HepG2 (cell line): ENCODE results near the gene NCKIPSD. TPM values are rescaled to one million over a fixed set of nuclear protein-coding genes. Genes with fewer than 3 reads are reported as not detected.

Experiments
- GTF3A ChIP-seq: sonication (generic); formaldehyde crosslinking; conservative IDR thresholded peaks from 2 replicates; pipeline ENCODE4 v1.4.0; 2020; ENCODE audit warnings: mild to moderate bottlenecking, missing genetic modification reagents
- MED1 ChIP-seq: sonication (generic); formaldehyde crosslinking; IDR thresholded peaks from 2 replicates; pipeline ENCODE4 v1.4.0; 2020; ENCODE audit warnings: missing genetic modification reagents
- MLX ChIP-seq: IDR thresholded peaks from 2 replicates; pipeline ENCODE4 v1.6.1; 2016
- NCOA5 ChIP-seq: sonication (generic); formaldehyde crosslinking; IDR thresholded peaks from 2 replicates; pipeline ENCODE4 v1.4.0; 2020; ENCODE audit warnings: missing genetic modification reagents
- RFX3 ChIP-seq: IDR thresholded peaks from 2 replicates; pipeline ENCODE4 v1.6.1; 2016; ENCODE audit warnings: missing biosample characterization, missing genetic modification reagents
- UBTF ChIP-seq: sonication (generic); formaldehyde crosslinking; IDR thresholded peaks from 2 replicates; pipeline ENCODE4 v1.4.0; 2020; ENCODE audit warnings: mild to moderate bottlenecking, missing genetic modification reagents
- ZBTB20 ChIP-seq: sonication (generic); formaldehyde crosslinking; IDR thresholded peaks from 2 replicates; pipeline ENCODE4 v1.8.1; 2023; ENCODE audit warnings: missing genetic modification reagents, low read depth, mild to moderate bottlenecking, borderline replicate concordance
- ZBTB40 ChIP-seq, 2 experiments: fragments of 450-650 bp in 1 of 2; sonication (generic) in 1 of 2; formaldehyde crosslinking in 1 of 2; IDR thresholded peaks; 2 replicates each; pipeline versions ENCODE4 v1.6.1 to v1.8.0; 2016 to 2022; ENCODE audit warnings: antibody characterized with exemption in 1 of 2, mild to moderate bottlenecking in 1 of 2, missing genetic modification reagents in 1 of 2
- ZNF275 ChIP-seq: sonication (generic); formaldehyde crosslinking; IDR thresholded peaks from 2 replicates; pipeline ENCODE4 v1.8.0; 2022; ENCODE audit warnings: missing genetic modification reagents, mild to moderate bottlenecking, inconsistent platforms, borderline replicate concordance
- ZNF367 ChIP-seq: sonication (generic); formaldehyde crosslinking; IDR thresholded peaks from 2 replicates; pipeline ENCODE4 v1.4.0; 2020; ENCODE audit warnings: missing genetic modification reagents, borderline replicate concordance
- ZNF530 ChIP-seq: sonication (generic); formaldehyde crosslinking; IDR thresholded peaks from 2 replicates; pipeline ENCODE4 v1.5.0; 2020; ENCODE audit warnings: low read depth, mild to moderate bottlenecking, missing genetic modification reagents
- ZNF562 ChIP-seq: sonication (generic); formaldehyde crosslinking; IDR thresholded peaks from 2 replicates; pipeline ENCODE4 v1.8.0; 2022; ENCODE audit warnings: missing genetic modification reagents, borderline replicate concordance
- ZNF569 ChIP-seq: sonication (generic); formaldehyde crosslinking; IDR thresholded peaks from 2 replicates; pipeline ENCODE4 v1.5.0; 2020; ENCODE audit warnings: mild to moderate bottlenecking, missing genetic modification reagents, moderate library complexity, borderline replicate concordance
- ZNF674 ChIP-seq: sonication (generic); formaldehyde crosslinking; IDR thresholded peaks from 2 replicates; pipeline ENCODE4 v1.5.0; 2020; ENCODE audit warnings: low read depth, mild to moderate bottlenecking, missing genetic modification reagents
- ZNF850 ChIP-seq: sonication (generic); formaldehyde crosslinking; conservative IDR thresholded peaks from 2 replicates; pipeline ENCODE4 v1.9.0; 2021; ENCODE audit warnings: mild to moderate bottlenecking, missing genetic modification reagents
- polyA plus RNA-seq, 8 experiments: library from polyadenylated mRNA; depleted of rRNA in 3 of 8; stranded (reverse) in 7 of 8; unstranded in 1 of 8; fragments of >200 nt; fragmentation: Illumina TruSeq in 4 of 8; extraction: Trizol in 4 of 8; gene quantifications; 2 replicates each; pipeline versions ENCODE4 v1.2.1 to v1.2.3, GENCODE V29; 2011 to 2016; ENCODE audit warnings: low read depth in 4 of 8, missing spikeins in 1 of 8, mixed read lengths in 1 of 8; ENCODE audit not compliant: insufficient read depth in 1 of 8
- total RNA-seq, 5 experiments: library from RNA; depleted of rRNA; stranded (reverse); fragments of >200 nt; fragmentation: Illumina TruSeq; extraction: Trizol; gene quantifications; 2 replicates each; pipeline ENCODE4 v1.2.3, GENCODE V29; 2016; ENCODE audit warnings: low read depth in 1 of 5

The NCKIPSD gene
- total and polyA plus RNA-seq, 2 of the 13 experiments (the other 11 are each of a cell fraction or from before 2014, with no cell fraction given) = 13.5 to 35.2 TPM

GRCh38 chr3:48635222-48636021 lies 50.3 kb downstream of the NCKIPSD start, which contains the start of gene SLC26A6 (continued):
- TF ChIP-seq ZNF530 (CRISPR knock-in tag) = no peak
- TF ChIP-seq ZNF674 (CRISPR knock-in tag) = no peak
- no peak for TF ChIP-seq GTF3A (CRISPR knock-in tag)
- TF ChIP-seq MLX (CRISPR knock-in tag) = no peak
- TF ChIP-seq ZNF562 (CRISPR knock-in tag) = no peak
- TF ChIP-seq ZNF275 (CRISPR knock-in tag) = peak; percentile 54; the same call in 1 of the 2 replicates
- no peak for TF ChIP-seq NCOA5
- TF ChIP-seq ZNF569 (CRISPR knock-in tag) = no peak; the same call in 1 of the 2 replicates
- TF ChIP-seq ZBTB20 (CRISPR knock-in tag) = no peak
- TF ChIP-seq ZNF367 (CRISPR knock-in tag) = no peak
- no peak for TF ChIP-seq ZBTB40 (IDR thresholded peaks at IDR 0.05)
- TF ChIP-seq ZBTB40 (CRISPR knock-in tag; IDR thresholded peaks at IDR 0.05) = no peak
- TF ChIP-seq ZNF850 = peak; percentile 87; the same call in 1 of the 2 replicates
- TF ChIP-seq RFX3 (CRISPR knock-in tag) = no peak
- TF ChIP-seq UBTF = peak; percentile 97
- peak; percentile 68 for TF ChIP-seq MED1 (CRISPR knock-in tag)
